HG03457 (cell line): ENCODE measurements around the gene NRXN2.

Source experiments
- ATAC-seq: cut with Tn5 transposase; IDR thresholded peaks from one replicate; pipeline ENCODE4 v1.9.1; 2021; ENCODE audit warnings: moderate number of reproducible peaks; ENCODE audit not compliant: unreplicated experiment

The NRXN2 gene

DNA sequence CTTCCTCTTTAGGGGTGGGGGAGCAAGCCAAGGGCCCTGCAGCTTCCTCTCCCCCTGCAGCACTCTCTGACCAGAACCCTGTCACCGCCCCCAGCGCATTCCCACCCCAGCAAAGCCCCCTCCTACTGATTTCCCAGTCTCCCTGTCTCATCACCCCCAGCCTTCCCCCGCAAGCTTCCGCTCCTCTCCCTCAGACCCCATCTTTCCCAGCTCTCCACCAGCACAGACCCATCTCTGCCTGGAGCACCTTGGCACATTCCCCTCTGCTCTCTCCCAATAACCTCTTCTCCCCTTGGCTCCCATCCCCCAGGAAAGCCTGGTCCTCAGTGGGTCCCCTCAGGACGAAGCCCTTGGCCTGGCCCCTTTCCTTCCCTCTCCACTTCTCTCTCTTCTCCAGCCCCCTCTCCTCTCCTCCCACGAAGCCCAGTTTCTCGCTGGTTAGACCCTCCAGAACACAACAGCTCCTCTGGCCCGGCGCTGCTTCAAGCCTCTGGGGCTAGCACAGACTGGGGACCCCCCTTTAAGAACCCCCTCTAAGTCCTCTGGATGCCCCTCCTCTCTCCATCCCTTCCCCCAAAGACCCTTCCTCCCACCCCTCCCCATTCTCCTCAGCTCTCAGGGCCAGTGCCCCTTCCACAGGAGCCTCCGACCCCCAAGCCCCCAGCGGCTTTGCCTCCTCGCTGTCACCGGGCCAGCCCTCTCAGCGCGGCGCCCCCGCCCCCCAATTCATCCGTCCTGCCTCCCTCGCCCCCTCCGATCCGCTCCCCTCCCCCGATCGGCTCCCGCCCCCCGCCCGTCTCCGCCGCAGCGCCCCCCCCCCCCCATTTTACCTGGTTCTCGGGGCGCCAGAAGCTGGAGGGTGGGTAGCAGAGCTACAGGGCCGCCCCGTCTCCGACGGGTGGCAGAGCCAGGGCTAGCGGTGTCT, 594 bp downstream of the NRXN2 start:
- ATAC-seq: no peak

- no peak for ATAC-seq
Measured at GRCh38 chr11:64721359-64721699, 1.7 kb downstream of the NRXN2 start.

DNA sequence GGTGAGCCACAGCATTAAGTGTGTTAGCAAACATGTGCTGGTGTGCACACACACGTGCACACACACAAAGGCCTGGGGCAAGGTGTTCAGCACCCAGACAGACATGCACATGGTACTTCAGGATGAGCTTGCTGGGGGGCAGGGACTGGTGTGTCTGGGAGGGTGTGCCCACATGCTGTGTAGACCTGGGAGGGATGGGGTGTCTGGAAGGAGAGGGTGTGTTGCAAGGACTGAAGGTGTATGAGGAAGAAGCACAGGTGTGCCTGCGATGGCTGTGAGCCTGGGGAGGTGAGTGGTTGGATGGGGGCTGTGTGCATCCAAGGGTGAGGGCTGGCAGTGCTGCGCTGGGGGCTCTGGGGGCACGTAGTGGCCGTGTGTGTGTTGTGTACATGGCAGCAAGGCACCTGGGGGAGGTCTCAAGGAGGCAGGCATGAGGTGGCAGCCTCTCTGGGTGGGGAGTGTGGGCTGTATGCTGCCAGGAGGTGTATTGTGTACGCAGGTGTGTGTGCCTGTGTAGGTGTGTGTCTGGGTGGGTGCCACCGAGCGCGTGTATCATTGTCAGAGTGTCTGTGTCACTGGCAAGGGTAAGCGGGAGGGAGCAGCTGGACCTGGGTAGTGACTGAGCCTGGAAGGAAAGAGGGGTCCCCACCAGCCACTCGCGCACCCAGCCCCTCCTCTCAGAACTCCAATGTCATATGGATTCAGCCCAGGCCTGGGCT, 2.2 kb downstream of the NRXN2 start:
- ATAC-seq: no peak

- no peak for ATAC-seq
Measured at GRCh38 chr11:64720167-64720566, 2.8 kb downstream of the NRXN2 start.

- no peak for ATAC-seq
Measured at GRCh38 chr11:64719406-64719805, 3.6 kb downstream of the NRXN2 start.

GRCh38 chr11:64718780-64719124, 4.2 kb downstream of the NRXN2 start:
- no peak for ATAC-seq

- ATAC-seq: no peak
Measured at GRCh38 chr11:64718084-64718779, 4.8 kb downstream of the NRXN2 start.

DNA sequence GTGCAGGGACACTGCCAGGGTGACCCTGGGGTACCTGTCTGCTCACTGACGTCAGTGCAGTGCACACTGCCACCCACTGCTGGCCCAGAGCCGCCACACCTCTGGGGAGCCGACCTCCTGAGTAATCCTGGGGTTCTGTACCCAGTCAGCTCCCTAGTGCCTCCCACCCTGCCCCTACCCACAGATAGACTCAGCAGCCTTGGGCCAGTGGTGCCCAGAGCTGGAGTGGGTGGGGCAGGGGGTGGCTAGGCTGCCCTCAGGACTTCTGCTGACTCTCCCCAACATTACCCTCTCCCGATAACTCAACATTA, 5.8 kb downstream of the NRXN2 start:
- no peak for ATAC-seq

DNA sequence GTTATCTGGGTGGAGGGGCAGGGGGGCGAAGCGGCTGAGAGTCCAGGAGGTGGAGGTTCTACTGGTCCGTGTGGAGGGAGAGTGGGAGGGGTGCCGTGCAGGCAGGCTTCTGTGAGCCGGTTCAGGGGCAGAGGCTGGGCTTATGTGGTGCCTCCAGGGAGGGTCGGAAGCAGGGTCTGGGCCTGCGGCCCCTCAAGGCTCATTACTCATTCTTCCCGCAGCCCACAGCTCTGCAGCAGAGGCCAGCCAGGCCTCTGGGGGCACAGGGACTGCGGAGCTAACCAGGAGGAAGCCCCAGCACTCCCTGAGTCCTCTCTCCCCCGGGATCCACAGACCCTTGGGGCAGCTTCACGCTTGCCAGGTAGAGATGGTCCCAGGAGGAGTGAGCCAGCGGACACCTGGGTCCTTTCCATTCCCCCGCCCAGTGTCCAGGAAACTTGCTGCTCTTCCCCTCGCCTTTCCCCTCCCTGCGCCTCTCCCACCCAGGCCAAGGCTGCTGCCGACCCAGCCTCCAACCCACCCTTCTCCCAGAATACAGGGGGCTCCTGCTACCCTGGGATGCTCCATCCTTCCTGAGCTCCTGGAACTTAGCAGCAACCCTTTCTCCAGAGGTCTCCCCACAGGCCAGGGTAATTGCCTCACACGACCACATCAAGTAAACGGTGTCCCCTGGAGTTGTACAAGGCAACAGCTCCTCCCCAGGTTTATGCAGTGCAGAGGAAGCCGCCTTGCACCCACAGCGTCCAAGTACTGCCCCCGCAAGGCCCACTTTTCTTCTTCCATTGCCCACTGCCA, 6.3 kb downstream of the NRXN2 start:
- ATAC-seq: no peak

GRCh38 chr11:64715756-64716472, 7.1 kb downstream of the NRXN2 start:
- ATAC-seq: no peak

- no peak for ATAC-seq
Measured at GRCh38 chr11:64715110-64715509, 7.9 kb downstream of the NRXN2 start.

DNA sequence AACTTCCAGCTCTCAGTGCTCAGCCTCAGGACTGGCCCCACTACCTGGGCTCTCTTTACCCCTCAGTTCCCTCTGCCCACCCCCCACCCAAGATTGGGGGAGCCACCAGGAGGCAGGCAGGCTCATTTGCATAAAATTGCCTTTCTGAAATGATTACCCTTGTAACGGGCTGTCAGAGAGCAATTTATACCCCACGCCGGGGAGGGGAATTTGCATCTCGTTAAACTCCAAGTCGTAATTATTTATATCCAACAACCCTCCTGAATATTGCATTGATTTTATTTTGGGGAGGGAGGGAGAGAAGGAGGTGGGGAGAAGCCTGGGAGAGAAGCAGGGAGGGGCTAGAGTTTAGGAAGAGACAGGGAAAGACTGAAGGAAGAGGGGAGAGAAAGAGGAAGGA, 8.3 kb downstream of the NRXN2 start:
- no peak for ATAC-seq

- ATAC-seq: no peak
Measured at GRCh38 chr11:64713781-64714363, 9.1 kb downstream of the NRXN2 start.

GRCh38 chr11:64713016-64713707, 9.8 kb downstream of the NRXN2 start:
- no peak for ATAC-seq

DNA sequence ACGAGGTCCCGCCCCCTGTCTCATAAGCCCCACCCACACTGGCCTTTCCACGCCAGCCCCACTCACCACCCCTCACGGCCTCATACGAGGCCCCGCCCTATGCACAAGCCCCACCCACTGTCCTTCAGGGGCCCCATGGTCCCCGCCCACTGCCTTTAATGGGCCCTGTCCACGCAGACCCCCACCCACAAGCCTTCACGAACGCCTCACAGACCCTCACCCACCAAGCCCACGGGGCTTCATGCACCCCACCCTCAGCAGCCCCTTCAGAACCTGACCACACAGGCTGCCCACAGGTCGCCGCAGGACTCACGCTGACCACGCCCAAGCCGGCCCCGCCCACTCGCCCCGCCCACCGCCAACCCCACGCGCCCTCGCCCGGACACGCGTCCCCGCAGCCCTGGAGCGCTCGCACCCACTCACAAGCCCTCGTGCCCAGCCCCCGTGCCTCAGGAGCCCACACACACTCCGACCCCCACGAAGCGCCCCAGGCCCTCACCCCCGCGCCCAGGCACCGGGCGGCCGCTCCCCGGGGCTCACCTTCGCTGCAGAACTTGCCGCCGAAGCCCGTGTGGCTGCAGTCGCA, 10.5 kb downstream of the NRXN2 start:
- no peak for ATAC-seq

DNA sequence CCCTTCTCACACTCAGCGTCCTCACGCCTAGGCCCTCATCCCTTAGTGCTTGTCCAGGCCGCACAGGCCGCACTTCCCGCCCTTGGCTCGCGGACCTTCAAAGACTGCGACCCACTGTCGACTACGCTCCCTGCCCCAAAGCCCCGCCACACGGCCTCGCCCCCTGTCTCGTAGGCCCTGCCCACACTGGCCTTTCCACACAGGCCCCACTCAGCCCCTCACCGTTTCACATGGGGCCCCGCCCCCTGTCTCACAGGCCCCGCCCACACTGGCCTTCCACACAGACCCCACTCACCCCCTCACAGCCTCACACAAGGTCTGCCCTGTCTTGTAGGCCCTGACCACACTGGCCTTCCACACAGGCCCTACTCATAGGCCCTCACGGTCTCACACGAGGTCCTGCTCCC, 11.0 kb downstream of the NRXN2 start:
- no peak for ATAC-seq

DNA sequence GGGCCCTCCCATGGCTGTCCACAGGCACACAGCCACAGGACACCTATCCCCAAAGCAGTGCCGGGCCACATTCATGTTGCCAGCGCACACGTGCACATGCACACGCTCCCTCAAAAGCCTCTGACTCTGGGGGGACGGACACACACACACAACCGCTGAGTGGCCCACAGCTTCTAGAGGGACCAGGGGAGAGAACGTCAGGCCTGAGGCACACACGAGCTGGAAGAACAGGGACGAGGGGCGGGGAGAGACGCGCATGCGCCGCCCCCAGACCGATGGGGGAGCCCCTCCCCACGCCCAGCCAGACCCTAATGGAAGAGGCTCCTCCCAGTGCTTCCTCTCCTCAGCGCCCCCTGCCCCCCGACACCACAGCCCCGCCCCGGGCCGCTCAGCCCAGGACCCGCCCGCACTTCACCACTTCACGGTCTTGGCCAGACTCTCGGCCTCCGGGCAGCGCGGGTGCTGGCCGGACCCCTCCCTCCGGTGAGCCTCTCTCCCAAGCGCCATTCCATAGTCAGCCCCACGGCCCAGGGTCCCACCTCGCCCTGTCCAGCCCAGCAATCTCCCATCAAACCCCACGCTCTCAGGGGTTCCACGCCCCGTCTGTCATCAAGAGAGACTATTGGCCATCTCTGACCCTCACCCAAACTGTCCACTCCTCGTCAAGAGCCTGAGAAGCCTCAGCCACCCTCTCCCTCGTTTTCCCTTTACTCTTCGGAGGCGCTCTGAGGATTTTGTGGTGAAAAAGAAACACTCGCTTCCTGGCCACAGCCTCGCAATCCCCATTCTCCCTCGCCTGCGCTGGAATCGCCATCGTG, 11.7 kb downstream of the NRXN2 start:
- ATAC-seq: no peak

- no peak for ATAC-seq
Measured at GRCh38 chr11:64710418-64711137, 12.4 kb downstream of the NRXN2 start.
